ENCODE data around the gene ALOX5. TPM values are rescaled to one million over a fixed set of nuclear protein-coding genes. Genes with fewer than 3 reads are reported as not detected.
"Not testable (repeated sequence)": the region's sequence is repeated elsewhere in the genome, so short reads cannot be mapped to it uniquely, and the experiment has no call there.

ALOX5 gene
- total RNA-seq = not detected in 2 replicates

GRCh38 chr10:45373576-45374349 is at the start of gene ALOX5:
ALOX5 (plus strand) TSS chr10:45374216; CDS start chr10:45374280, 64 bp downstream.
- DNase-seq (ENCODE audit: extremely low read depth, low read depth, low spot score) = no peak

- DNase-seq (ENCODE audit: extremely low read depth, low read depth, low spot score) = no peak
Observed at GRCh38 chr10:45325116-45325515, 48.9 kb upstream of the ALOX5 start.

GRCh38 chr10:45326864-45327263 is 47.2 kb upstream of the ALOX5 start:
- DNase-seq (ENCODE audit: extremely low read depth, low read depth, low spot score) = not testable (repeated sequence)

GRCh38 chr10:45331824-45332223 is 42.2 kb upstream of the ALOX5 start:
- DNase-seq (ENCODE audit: extremely low read depth, low read depth, low spot score) = not testable (repeated sequence)

GRCh38 chr10:45339894-45340293 is 34.1 kb upstream of the ALOX5 start:
- no peak for DNase-seq (ENCODE audit: extremely low read depth, low read depth, low spot score)

- not testable (repeated sequence) for DNase-seq (ENCODE audit: extremely low read depth, low read depth, low spot score)
Observed at GRCh38 chr10:45340420-45340819, 33.6 kb upstream of the ALOX5 start.

GRCh38 chr10:45346652-45347335 is 27.2 kb upstream of the ALOX5 start:
- not testable (repeated sequence) for DNase-seq (ENCODE audit: extremely low read depth, low read depth, low spot score)

- not testable (repeated sequence) for DNase-seq (ENCODE audit: extremely low read depth, low read depth, low spot score)
Observed at GRCh38 chr10:45347464-45347863, 26.6 kb upstream of the ALOX5 start.

- DNase-seq (ENCODE audit: extremely low read depth, low read depth, low spot score) = not testable (repeated sequence)
Observed at GRCh38 chr10:45348196-45348765, 25.7 kb upstream of the ALOX5 start.

GRCh38 chr10:45353186-45353585 is 20.8 kb upstream of the ALOX5 start:
- no peak for DNase-seq (ENCODE audit: extremely low read depth, low read depth, low spot score)

- no peak for DNase-seq (ENCODE audit: extremely low read depth, low read depth, low spot score)
Observed at GRCh38 chr10:45354261-45354660, 19.8 kb upstream of the ALOX5 start.

GRCh38 chr10:45355494-45355893 is 18.5 kb upstream of the ALOX5 start:
- DNase-seq (ENCODE audit: extremely low read depth, low read depth, low spot score) = no peak

- DNase-seq (ENCODE audit: extremely low read depth, low read depth, low spot score) = not testable (repeated sequence)
Observed at GRCh38 chr10:45358961-45359360, 15.1 kb upstream of the ALOX5 start.

- DNase-seq (ENCODE audit: extremely low read depth, low read depth, low spot score) = not testable (repeated sequence)
Observed at GRCh38 chr10:45361983-45362799, 11.8 kb upstream of the ALOX5 start.

GRCh38 chr10:45367643-45368042 is 6.4 kb upstream of the ALOX5 start:
- not testable (repeated sequence) for DNase-seq (ENCODE audit: extremely low read depth, low read depth, low spot score)

- no peak for DNase-seq (ENCODE audit: extremely low read depth, low read depth, low spot score)
Observed at GRCh38 chr10:45368181-45368580, 5.8 kb upstream of the ALOX5 start.

GRCh38 chr10:45370202-45370955 is 3.6 kb upstream of the ALOX5 start:
- no peak for DNase-seq (ENCODE audit: extremely low read depth, low read depth, low spot score)

- no peak for DNase-seq (ENCODE audit: extremely low read depth, low read depth, low spot score)
Observed at GRCh38 chr10:45371560-45371959, 2.5 kb upstream of the ALOX5 start.

GRCh38 chr10:45372251-45372951 is 1.6 kb upstream of the ALOX5 start:
- no peak for DNase-seq (ENCODE audit: extremely low read depth, low read depth, low spot score)

Data from glomerular endothelial cell (primary cell).